Breast epithelium (tissue), 4 donors: ENCODE data around the gene PHF24. TPM values are rescaled to one million over a fixed set of nuclear protein-coding genes. Genes with fewer than 3 reads are reported as not detected.

Experiments used
- DNase-seq, 2 donors: peaks; one replicate each; pipeline ENCODE4 v3.0.0-alpha.2; 2019; ENCODE audit warnings: low spot score in 2 of 2
- H3K27ac ChIP-seq, 2 donors: fragments of 200-600 bp; sonication (generic) in 1 of 2; one replicate each; pipeline ENCODE4 v1.5.1; 2016 to 2019; ENCODE audit warnings: mild to moderate bottlenecking in 1 of 2
- H3K27me3 ChIP-seq, 2 donors: fragments of 200-600 bp; sonication (generic) in 1 of 2; one replicate each; pipeline versions ENCODE4 v1.5.1 to v1.6.0; 2017 to 2019; ENCODE audit warnings: control low read depth in 1 of 2, mild to moderate bottlenecking in 1 of 2
- H3K36me3 ChIP-seq: fragments of 200-600 bp; one replicate; pipeline ENCODE4 v1.5.1; 2019
- H3K4me1 ChIP-seq, 2 donors: fragments of 200-600 bp; sonication (generic); one replicate each; pipeline ENCODE4 v1.5.1; 2016 to 2019; ENCODE audit warnings: control low read depth in 1 of 2
- H3K4me3 ChIP-seq, 3 donors: fragments of 200-600 bp; sonication (generic); 1 replicate in 2 of 3; 2 replicates in 1 of 3; pipeline ENCODE4 v1.5.1; 2016 to 2019; ENCODE audit warnings: mild to moderate bottlenecking in 3 of 3, moderate library complexity in 2 of 3
- H3K9me3 ChIP-seq, 2 donors: fragments of 200-600 bp; sonication (generic) in 1 of 2; one replicate each; pipeline ENCODE4 v1.5.1; 2016 to 2019; ENCODE audit warnings: control low read depth in 1 of 2
- POLR2A ChIP-seq: fragments of 450-650 bp; IDR thresholded peaks from one replicate; pipeline ENCODE4 v1.6.1; 2016; ENCODE audit warnings: antibody characterized with exemption, mild to moderate bottlenecking, moderate library complexity
- POLR2AphosphoS5 ChIP-seq, 3 donors: sonication (generic); formaldehyde crosslinking; IDR thresholded peaks; one replicate each; pipeline ENCODE4 v1.6.1; 2017; ENCODE audit warnings: antibody characterized with exemption in 3 of 3
- intact Hi-C: fragments of 100-400 bp; cut with DNase I; formaldehyde crosslinking; loops from one replicate; pipeline ENCODE4 v1.15.1; 2023; ENCODE audit warnings: low total_unique reads
- total RNA-seq, 3 donors: library from RNA; depleted of rRNA; stranded (reverse); fragments of >200 nt; gene quantifications; one replicate each; pipeline ENCODE4 v1.1.0, GENCODE V29; 2016
- TF ChIP-seq, protein P1 (sequence below), 3 donors: fragments of 450-650 bp; IDR thresholded peaks; one replicate each; pipeline ENCODE4 v1.5.1; 2016 to 2017; ENCODE audit warnings: antibody characterized with exemption in 3 of 3, mild to moderate bottlenecking in 3 of 3, moderate library complexity in 3 of 3

PHF24 gene
- total RNA-seq, 3 donors from 2014 or later = 0.15 to 1.1 (median 0.33) TPM

GRCh38 chr9:34987160-34987901 lies 29.2 kb downstream of the PHF24 start:
- Histone ChIP-seq H3K27ac (no peak overlapping the region), H3K4me1 (peaks cover 0 to 3% of the 10 kb centered on the region in 2 donors), H3K4me3 (no peak overlapping the region), H3K27me3 (no peaks in the 10 kb centered on the region), H3K36me3 (no peaks in the 10 kb centered on the region), H3K9me3 (no peaks in the 10 kb centered on the region)
- DNase-seq = no peak
- intact Hi-C loops = no loop called here
- TF ChIP-seq, protein P1, sequence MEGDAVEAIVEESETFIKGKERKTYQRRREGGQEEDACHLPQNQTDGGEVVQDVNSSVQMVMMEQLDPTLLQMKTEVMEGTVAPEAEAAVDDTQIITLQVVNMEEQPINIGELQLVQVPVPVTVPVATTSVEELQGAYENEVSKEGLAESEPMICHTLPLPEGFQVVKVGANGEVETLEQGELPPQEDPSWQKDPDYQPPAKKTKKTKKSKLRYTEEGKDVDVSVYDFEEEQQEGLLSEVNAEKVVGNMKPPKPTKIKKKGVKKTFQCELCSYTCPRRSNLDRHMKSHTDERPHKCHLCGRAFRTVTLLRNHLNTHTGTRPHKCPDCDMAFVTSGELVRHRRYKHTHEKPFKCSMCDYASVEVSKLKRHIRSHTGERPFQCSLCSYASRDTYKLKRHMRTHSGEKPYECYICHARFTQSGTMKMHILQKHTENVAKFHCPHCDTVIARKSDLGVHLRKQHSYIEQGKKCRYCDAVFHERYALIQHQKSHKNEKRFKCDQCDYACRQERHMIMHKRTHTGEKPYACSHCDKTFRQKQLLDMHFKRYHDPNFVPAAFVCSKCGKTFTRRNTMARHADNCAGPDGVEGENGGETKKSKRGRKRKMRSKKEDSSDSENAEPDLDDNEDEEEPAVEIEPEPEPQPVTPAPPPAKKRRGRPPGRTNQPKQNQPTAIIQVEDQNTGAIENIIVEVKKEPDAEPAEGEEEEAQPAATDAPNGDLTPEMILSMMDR (IDR thresholded peaks at IDR 0.05) = no peak
- TF ChIP-seq POLR2A (no peak), POLR2AphosphoS5 (IDR thresholded peaks at IDR 0.05) (no peak)

DNA sequence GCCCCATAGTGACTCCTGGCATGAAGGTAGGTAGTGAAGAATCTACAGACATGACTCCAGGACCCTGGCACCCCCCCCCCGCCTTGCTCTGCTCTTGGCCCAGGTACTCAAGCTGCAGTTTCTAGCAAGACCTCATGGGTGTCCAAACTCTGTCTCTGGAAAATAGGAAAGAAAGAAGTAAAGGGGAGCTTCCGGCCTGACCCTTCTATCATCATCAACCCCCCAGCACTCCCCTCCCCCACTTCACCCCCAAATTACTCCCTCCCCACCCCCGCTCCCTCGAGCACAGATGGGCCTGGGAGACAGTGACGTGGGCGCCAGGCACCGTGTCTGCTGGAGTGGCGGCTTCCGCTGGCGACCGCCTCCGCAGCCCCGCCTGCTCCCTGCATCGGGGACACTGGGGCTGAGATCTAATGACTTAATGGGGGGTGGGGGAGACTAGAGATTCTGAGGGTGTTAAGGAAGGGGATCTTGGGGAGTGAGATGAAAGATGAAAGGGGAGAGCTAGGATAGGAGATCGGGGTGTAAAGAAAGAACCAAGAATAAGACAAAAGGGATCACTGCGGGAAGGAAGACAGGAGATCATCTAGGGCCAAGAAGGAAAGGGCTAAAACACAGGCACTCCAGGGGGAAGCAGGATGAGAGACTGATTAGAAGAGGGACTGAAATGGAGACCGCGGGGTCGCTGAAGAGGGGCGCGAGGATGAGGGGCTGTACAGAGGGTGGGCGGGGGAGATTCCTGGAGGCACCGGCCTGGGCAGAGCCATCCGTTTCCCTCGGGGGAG lies 30.3 kb downstream of the PHF24 start:
- TF ChIP-seq POLR2AphosphoS5 (IDR thresholded peaks at IDR 0.05) = no peak
- intact Hi-C loops = no loop called here
- peak overlapping the region; percentile 78 to 92 for H3K27ac ChIP-seq
- H3K4me3 ChIP-seq = peak overlapping the region; percentile 83 to 99 (median 90)
- no peaks in the 10 kb centered on the region for H3K27me3 ChIP-seq
- no peaks in the 10 kb centered on the region for H3K9me3 ChIP-seq
- H3K4me1 ChIP-seq = peaks cover 0 to 3% of the 10 kb centered on the region in 2 donors
- H3K36me3 ChIP-seq = no peaks in the 10 kb centered on the region
- no peak for DNase-seq

DNA sequence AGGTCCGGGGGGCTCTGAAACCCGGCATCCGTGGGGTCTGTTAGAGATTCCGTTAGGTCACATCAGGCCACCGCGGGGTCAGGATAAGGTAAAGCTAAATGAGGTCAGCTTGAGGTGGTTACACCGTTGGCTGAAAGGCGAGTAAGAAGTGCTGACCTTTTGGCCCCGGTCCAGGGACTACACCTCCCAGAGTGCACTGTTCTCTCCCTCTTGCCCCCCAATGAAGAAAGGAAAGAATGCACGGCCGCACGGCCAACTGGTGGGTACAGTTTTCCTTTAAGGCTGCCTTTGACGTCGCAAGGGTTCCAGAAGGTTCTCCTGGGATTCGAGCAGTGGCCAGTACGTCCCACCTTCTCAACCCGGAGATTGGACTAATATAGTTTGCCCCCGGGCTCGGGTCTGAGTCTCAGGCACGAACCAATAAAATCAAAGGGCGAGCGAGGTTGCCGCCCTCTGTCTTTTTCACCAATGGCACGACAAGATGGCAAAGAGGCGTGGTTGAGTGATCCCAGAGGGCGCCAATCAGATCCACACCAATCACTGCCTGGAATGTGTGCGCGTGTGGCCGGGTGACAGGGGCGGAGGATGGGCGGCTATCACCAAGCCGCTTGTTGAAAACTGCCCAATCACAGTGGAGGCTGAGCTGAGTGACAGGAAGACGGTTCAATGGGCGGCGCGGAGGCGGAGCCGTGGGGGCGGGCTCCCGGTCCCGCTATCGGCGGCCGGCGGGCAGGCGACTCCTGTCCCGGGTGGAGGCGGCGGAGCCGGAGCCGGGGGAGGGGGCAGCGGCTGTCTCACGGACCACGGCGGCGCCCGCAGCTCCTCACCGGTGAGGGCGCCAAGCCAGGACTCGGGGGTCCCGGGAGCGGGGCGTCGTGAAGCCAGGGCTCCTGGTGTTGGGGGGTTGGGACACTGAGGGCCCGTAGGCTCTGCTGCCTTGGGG lies 31.2 kb downstream of the PHF24 start, which contains the start of gene DNAJB5:
TSS of gene DNAJB5 (plus strand) at position 743 of the 943 bp plus-strand sequence. CDS start 886 bp downstream, outside the sequence.
- Histone ChIP-seq H3K9me3 (no peaks in the 10 kb centered on the region), H3K36me3 (no peaks in the 10 kb centered on the region), H3K27me3 (no peaks in the 10 kb centered on the region), H3K27ac (peak within 1 kb of the TSS; percentile 92 to 94), H3K4me3 (peak within 1 kb of the TSS; percentile 83 to 99 (median 90)), H3K4me1 (peaks cover 0 to 3% of the 10 kb centered on the region in 2 donors)
- DNase-seq = peak; percentile 98 to 100
- TF ChIP-seq, protein P1 (IDR thresholded peaks at IDR 0.05) = no peak
- TF ChIP-seq POLR2AphosphoS5 (IDR thresholded peaks at IDR 0.05) (peak; percentile 37 to 68 (median 63)), POLR2A (peak; percentile 41)
- intact Hi-C loops = no loop called here

DNA sequence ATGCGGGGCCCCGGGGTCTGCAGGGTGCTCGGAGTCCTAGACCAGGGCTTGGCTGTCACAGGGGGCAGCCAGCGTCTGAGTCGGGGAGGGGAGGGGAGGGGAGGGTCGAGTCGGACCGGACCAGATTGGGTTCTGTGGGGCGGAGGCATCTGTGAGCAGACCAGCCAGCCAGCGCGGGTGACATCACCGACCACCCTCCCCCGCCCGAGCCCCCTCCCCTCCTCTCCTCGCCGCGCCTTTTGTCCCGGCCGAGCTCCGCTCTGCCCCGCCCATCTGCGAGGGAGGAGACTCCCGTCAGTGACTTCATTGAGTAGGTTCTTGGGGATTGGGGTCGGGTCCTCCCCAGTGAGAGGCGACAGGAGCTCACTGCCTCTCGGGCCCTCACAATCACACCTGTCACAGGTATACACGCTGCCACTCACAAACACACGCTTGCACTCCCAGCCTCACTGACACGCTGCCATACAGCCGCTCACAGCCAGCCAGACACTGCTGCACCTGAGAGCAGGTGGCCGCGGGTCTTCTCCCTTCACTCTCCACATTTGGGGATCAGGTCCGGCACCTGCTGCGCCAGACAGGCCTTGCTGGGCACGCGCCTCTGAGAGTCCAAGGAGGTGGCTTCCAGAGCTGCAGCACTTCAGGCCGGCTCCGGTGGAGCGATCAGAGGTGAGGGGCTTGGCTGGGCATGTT lies 32.0 kb downstream of the PHF24 start:
- Histone ChIP-seq H3K27me3 (no peaks in the 10 kb centered on the region), H3K36me3 (no peaks in the 10 kb centered on the region), H3K9me3 (no peaks in the 10 kb centered on the region), H3K27ac (peak overlapping the region; percentile 92 to 94), H3K4me1 (peaks cover 0 to 3% of the 10 kb centered on the region in 2 donors), H3K4me3 (peak overlapping the region; percentile 83 to 99 (median 90))
- DNase-seq = peak in 1 of 2 donors; percentile 45
- intact Hi-C loops = no loop called here
- no peak for TF ChIP-seq POLR2A

GRCh38 chr9:34990908-34991606 lies 33.0 kb downstream of the PHF24 start:
- intact Hi-C loops = no loop called here
- Histone ChIP-seq H3K9me3 (no peaks in the 10 kb centered on the region), H3K27ac (peak overlapping the region; percentile 78 to 95), H3K4me1 (peaks cover 0 to 3% of the 10 kb centered on the region in 2 donors), H3K36me3 (no peaks in the 10 kb centered on the region), H3K27me3 (no peaks in the 10 kb centered on the region), H3K4me3 (peak overlapping the region in 2 of 3 donors; percentile 90 to 99)
- TF ChIP-seq, protein P1 (IDR thresholded peaks at IDR 0.05) = no peak
- TF ChIP-seq POLR2A = no peak
- TF ChIP-seq POLR2AphosphoS5 (IDR thresholded peaks at IDR 0.05) = no peak
- DNase-seq = no peak
